Measurements from ENCODE around the gene ANKH. TPM values are rescaled to one million over a fixed set of nuclear protein-coding genes. Genes with fewer than 3 reads are reported as not detected.

ANKH gene
- total RNA-seq, 1 donor from 2014 or later, result 10.3 TPM

- TF ChIP-seq CTCF (conservative IDR thresholded peaks at IDR 0.05; ENCODE audit: low read depth, low read length), result no peak
- DNase-seq (ENCODE audit: low read depth), result no peak
- H3K4me3 ChIP-seq (ENCODE audit: low read depth, low read length), result no peak overlapping the region
Measured at GRCh38 chr5:14718778-14719177, 152.8 kb downstream of the ANKH start.

GRCh38 chr5:14716755-14717752, 154.5 kb downstream of the ANKH start:
- no peak overlapping the region for H3K4me3 ChIP-seq (ENCODE audit: low read depth, low read length)
- DNase-seq (ENCODE audit: low read depth), result no peak
- no peak for TF ChIP-seq CTCF (conservative IDR thresholded peaks at IDR 0.05; ENCODE audit: low read depth, low read length)

- H3K4me3 ChIP-seq (ENCODE audit: low read depth, low read length), result no peak overlapping the region
- no peak for DNase-seq (ENCODE audit: low read depth)
- TF ChIP-seq CTCF (conservative IDR thresholded peaks at IDR 0.05; ENCODE audit: low read depth, low read length), result no peak
Measured at GRCh38 chr5:14715481-14715880, 156.1 kb downstream of the ANKH start.

GRCh38 chr5:14714706-14715105, 156.9 kb downstream of the ANKH start:
- H3K4me3 ChIP-seq (ENCODE audit: low read depth, low read length), result no peak overlapping the region
- no peak for TF ChIP-seq CTCF (conservative IDR thresholded peaks at IDR 0.05; ENCODE audit: low read depth, low read length)
- DNase-seq (ENCODE audit: low read depth), result no peak

GRCh38 chr5:14713476-14714390, 157.8 kb downstream of the ANKH start:
- no peak overlapping the region for H3K4me3 ChIP-seq (ENCODE audit: low read depth, low read length)
- DNase-seq (ENCODE audit: low read depth), result no peak
- TF ChIP-seq CTCF (conservative IDR thresholded peaks at IDR 0.05; ENCODE audit: low read depth, low read length), result no peak

GRCh38 chr5:14712666-14713065, 158.9 kb downstream of the ANKH start:
- TF ChIP-seq CTCF (conservative IDR thresholded peaks at IDR 0.05; ENCODE audit: low read depth, low read length), result no peak
- H3K4me3 ChIP-seq (ENCODE audit: low read depth, low read length), result no peak overlapping the region
- DNase-seq (ENCODE audit: low read depth), result no peak

Data from epithelial cell of proximal tubule (primary cell).